KMS-11 (cell line): ENCODE results near the gene RAB26.
A peak's percentile ranks its signal among the peaks of the same experiment; 100 is the strongest.

ENCODE experiments used
- H2AFZ ChIP-seq: fragments of 200-600 bp; sonication (generic); 2 replicates; pipeline ENCODE4 v1.6.1; 2016; ENCODE audit warnings: antibody characterized with exemption, mixed run types, low read depth
- H3K27ac ChIP-seq: fragments of 200-600 bp; sonication (generic); 2 replicates; pipeline ENCODE4 v1.6.1; 2016; ENCODE audit warnings: mild to moderate bottlenecking, mixed run types
- H3K27me3 ChIP-seq: fragments of 200-600 bp; sonication (generic); 2 replicates; pipeline ENCODE4 v1.6.1; 2017; ENCODE audit warnings: mild to moderate bottlenecking, low read depth, mixed run types, moderate library complexity; ENCODE audit not compliant: insufficient read depth
- H3K36me3 ChIP-seq: fragments of 200-600 bp; sonication (generic); 2 replicates; pipeline ENCODE4 v1.6.1; 2017; ENCODE audit warnings: mild to moderate bottlenecking, mixed run types; ENCODE audit not compliant: insufficient read depth
- H3K4me1 ChIP-seq: fragments of 200-600 bp; sonication (generic); 2 replicates; pipeline ENCODE4 v1.6.1; 2016; ENCODE audit warnings: mild to moderate bottlenecking, low read depth, mixed run types; ENCODE audit not compliant: poor library complexity, severe bottlenecking
- H3K4me2 ChIP-seq: fragments of 200-600 bp; sonication (generic); 2 replicates; pipeline ENCODE4 v1.7.0; 2016; ENCODE audit warnings: mild to moderate bottlenecking, mixed run types
- H3K4me3 ChIP-seq: fragments of 200-600 bp; sonication (generic); IDR thresholded peaks from 2 replicates; pipeline ENCODE4 v1.6.1; 2017; ENCODE audit warnings: low read depth, low read length, mixed read lengths; ENCODE audit not compliant: insufficient read depth
- H3K79me2 ChIP-seq: fragments of 200-600 bp; sonication (generic); 2 replicates; pipeline ENCODE4 v1.6.1; 2016; ENCODE audit warnings: low read depth, mixed run types; ENCODE audit not compliant: insufficient read depth
- H3K9ac ChIP-seq: fragments of 200-600 bp; sonication (generic); 2 replicates; pipeline ENCODE4 v1.6.1; 2016; ENCODE audit warnings: mild to moderate bottlenecking, mixed run types
- H4K20me1 ChIP-seq: fragments of 200-600 bp; sonication (generic); 2 replicates; pipeline ENCODE4 v1.6.1; 2016; ENCODE audit warnings: mild to moderate bottlenecking, mixed run types; ENCODE audit not compliant: insufficient read depth
- TF ChIP-seq, protein P1 (sequence below): fragments of 200-600 bp; sonication (generic); conservative IDR thresholded peaks from 2 replicates; pipeline ENCODE4 v1.6.1; 2017; ENCODE audit warnings: low read depth, mild to moderate bottlenecking, antibody characterized with exemption, low read length, moderate library complexity, mixed read lengths

RAB26 gene

DNA sequence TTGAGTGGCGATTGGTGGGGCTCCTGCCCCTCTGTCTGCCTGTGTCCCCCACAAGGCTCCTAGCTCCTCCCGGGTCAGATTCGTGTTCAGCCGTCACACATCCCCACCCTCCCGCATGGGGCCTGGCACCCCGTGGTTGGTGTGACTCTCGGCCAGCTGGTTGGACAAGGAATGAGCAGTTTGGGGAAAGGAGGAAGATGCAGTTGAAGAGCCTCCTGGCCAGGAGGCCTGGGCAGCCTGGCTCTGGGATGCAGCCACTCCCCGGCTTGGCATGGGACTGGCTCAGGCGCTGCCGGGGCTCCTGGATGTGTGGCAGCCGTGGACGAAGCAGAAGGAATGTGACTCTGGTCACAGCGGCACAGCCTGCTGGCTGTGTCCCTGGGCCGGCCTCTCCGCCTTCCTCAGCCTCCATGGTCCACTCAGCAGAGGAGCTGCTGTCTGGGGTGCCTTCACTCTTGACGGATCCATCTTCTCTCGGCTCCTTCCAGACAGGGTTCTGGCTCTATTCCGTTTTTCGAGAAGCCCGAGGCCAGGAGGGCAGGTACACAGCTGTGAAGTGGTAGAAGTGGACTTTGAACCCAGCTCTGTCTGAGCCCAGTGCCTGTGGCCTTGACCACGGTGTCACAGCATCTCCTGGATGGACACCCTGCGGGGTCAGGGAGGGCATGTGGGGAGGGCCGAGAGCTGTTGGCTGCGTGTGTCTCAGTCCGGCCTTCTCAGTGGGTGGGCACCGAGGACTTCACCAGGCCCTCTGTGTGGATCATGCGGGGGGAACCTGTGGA lies 9.2 kb downstream of the RAB26 start:
- no peak overlapping the region for H3K4me3 ChIP-seq
- no peak overlapping the region for H3K27ac ChIP-seq
- H3K79me2 ChIP-seq, result peaks cover 84% of the 10 kb centered on the region
- H3K36me3 ChIP-seq, result peaks cover 7% of the 10 kb centered on the region; the same call in 1 of the 2 replicates
- TF ChIP-seq, protein P1, sequence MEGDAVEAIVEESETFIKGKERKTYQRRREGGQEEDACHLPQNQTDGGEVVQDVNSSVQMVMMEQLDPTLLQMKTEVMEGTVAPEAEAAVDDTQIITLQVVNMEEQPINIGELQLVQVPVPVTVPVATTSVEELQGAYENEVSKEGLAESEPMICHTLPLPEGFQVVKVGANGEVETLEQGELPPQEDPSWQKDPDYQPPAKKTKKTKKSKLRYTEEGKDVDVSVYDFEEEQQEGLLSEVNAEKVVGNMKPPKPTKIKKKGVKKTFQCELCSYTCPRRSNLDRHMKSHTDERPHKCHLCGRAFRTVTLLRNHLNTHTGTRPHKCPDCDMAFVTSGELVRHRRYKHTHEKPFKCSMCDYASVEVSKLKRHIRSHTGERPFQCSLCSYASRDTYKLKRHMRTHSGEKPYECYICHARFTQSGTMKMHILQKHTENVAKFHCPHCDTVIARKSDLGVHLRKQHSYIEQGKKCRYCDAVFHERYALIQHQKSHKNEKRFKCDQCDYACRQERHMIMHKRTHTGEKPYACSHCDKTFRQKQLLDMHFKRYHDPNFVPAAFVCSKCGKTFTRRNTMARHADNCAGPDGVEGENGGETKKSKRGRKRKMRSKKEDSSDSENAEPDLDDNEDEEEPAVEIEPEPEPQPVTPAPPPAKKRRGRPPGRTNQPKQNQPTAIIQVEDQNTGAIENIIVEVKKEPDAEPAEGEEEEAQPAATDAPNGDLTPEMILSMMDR, result no peak
- no peaks in the 10 kb centered on the region for H3K27me3 ChIP-seq
- H4K20me1 ChIP-seq, result peaks cover 15% of the 10 kb centered on the region; the same call in 1 of the 2 replicates
- H2AFZ ChIP-seq, result no peak overlapping the region
- H3K4me2 ChIP-seq, result peak overlapping the region; percentile 100; the same call in 1 of the 2 replicates
- no peak overlapping the region; the same call in 1 of the 2 replicates for H3K9ac ChIP-seq
- H3K4me1 ChIP-seq, result peaks cover 27% of the 10 kb centered on the region

GRCh38 chr16:2158262-2158638 lies 9.8 kb downstream of the RAB26 start:
- Histone ChIP-seq H4K20me1 (peaks cover 10% of the 10 kb centered on the region; the same call in 1 of the 2 replicates), H3K27ac (no peak overlapping the region), H3K4me3 (no peak overlapping the region)

GRCh38 chr16:2159175-2159838 lies 10.9 kb downstream of the RAB26 start:
- Histone ChIP-seq H3K9ac (no peak overlapping the region), H3K27ac (no peak overlapping the region), H3K36me3 (no peaks in the 10 kb centered on the region), H3K4me2 (no peak overlapping the region), H3K4me3 (no peak overlapping the region), H3K4me1 (peaks cover 15% of the 10 kb centered on the region), H3K27me3 (no peaks in the 10 kb centered on the region), H3K79me2 (peaks cover 80% of the 10 kb centered on the region), H4K20me1 (no peaks in the 10 kb centered on the region), H2AFZ (no peak overlapping the region)
- TF ChIP-seq, protein P1, result no peak

More at GRCh38 chr16:2158262-2158638, 9.8 kb downstream of the RAB26 start:
- H3K36me3 ChIP-seq, result peaks cover 7% of the 10 kb centered on the region; the same call in 1 of the 2 replicates
- H3K4me2 ChIP-seq, result no peak overlapping the region
- no peak overlapping the region for H2AFZ ChIP-seq
- TF ChIP-seq, protein P1, result no peak
- peaks cover 21% of the 10 kb centered on the region for H3K4me1 ChIP-seq
- H3K79me2 ChIP-seq, result peaks cover 83% of the 10 kb centered on the region
- no peaks in the 10 kb centered on the region for H3K27me3 ChIP-seq
- no peak overlapping the region for H3K9ac ChIP-seq

GRCh38 chr16:2160915-2161551 lies 12.6 kb downstream of the RAB26 start:
- Histone ChIP-seq H3K36me3 (no peaks in the 10 kb centered on the region), H3K27ac (no peak overlapping the region), H4K20me1 (no peaks in the 10 kb centered on the region), H3K4me1 (peaks cover 15% of the 10 kb centered on the region), H3K9ac (no peak overlapping the region), H3K4me2 (no peak overlapping the region), H3K27me3 (no peaks in the 10 kb centered on the region), H2AFZ (no peak overlapping the region), H3K79me2 (peaks cover 69% of the 10 kb centered on the region), H3K4me3 (no peak overlapping the region)
- TF ChIP-seq, protein P1, result no peak
